Measurements from ENCODE around the gene MOCOS. TPM values are rescaled to one million over a fixed set of nuclear protein-coding genes. Genes with fewer than 3 reads are reported as not detected.
A peak's percentile ranks its signal among the peaks of the same experiment; 100 is the strongest.

MOCOS gene
- total and polyA plus RNA-seq, 2 donors from 2014 or later = 1.1 to 5.8 TPM

DNA sequence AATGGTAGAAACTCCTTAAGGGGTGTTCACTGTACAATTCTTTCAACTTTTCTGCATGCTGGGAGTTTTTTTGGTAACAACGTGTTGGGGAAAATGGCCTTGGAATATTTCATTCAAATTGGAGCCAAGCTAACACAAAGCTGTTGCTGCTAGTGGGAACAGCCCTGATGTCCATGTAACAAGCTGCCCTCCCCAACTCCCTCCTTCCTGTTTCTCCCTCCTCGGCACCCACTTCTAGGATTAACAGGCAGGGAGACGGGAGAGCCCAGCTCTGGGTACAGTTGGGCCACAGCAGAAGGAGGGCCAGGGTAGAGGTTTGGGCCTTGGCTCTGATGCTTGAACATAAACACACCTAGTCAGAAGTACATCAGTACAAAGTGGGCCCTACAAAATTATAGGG is 9.4 kb upstream of the MOCOS start:
- no peaks in the 10 kb centered on the region for H3K9me3 ChIP-seq (ENCODE audit: control insufficient read depth in 2 of 3, insufficient read depth in 1 of 3, low read length in 3 of 3)
- TF ChIP-seq, protein P1, sequence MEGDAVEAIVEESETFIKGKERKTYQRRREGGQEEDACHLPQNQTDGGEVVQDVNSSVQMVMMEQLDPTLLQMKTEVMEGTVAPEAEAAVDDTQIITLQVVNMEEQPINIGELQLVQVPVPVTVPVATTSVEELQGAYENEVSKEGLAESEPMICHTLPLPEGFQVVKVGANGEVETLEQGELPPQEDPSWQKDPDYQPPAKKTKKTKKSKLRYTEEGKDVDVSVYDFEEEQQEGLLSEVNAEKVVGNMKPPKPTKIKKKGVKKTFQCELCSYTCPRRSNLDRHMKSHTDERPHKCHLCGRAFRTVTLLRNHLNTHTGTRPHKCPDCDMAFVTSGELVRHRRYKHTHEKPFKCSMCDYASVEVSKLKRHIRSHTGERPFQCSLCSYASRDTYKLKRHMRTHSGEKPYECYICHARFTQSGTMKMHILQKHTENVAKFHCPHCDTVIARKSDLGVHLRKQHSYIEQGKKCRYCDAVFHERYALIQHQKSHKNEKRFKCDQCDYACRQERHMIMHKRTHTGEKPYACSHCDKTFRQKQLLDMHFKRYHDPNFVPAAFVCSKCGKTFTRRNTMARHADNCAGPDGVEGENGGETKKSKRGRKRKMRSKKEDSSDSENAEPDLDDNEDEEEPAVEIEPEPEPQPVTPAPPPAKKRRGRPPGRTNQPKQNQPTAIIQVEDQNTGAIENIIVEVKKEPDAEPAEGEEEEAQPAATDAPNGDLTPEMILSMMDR (IDR thresholded peaks at IDR 0.05; ENCODE audit: borderline replicate concordance, extremely low read depth, insufficient read depth) = no peak
- no peak overlapping the region for H3K27ac ChIP-seq (ENCODE audit: low read depth in 2 of 2, low read length in 2 of 2)
- FAIRE-seq (no peak), DNase-seq (no peak)
- H3K4me3 ChIP-seq (ENCODE audit: low read length in 3 of 3) = no peak overlapping the region
- peaks cover 2 to 16% (median 14%) of the 10 kb centered on the region in 3 donors for H3K36me3 ChIP-seq (ENCODE audit: control insufficient read depth in 2 of 3, insufficient read depth in 3 of 3, low read length in 3 of 3)
- H3K27me3 ChIP-seq (ENCODE audit: control insufficient read depth, insufficient read depth, low read length) = no peaks in the 10 kb centered on the region
- H3K9ac ChIP-seq (ENCODE audit: low read length in 3 of 3) = no peak overlapping the region
- intact Hi-C loops (cut with DNase I) = no loop called here
- H3K4me1 ChIP-seq (ENCODE audit: control insufficient read depth in 2 of 3, insufficient read depth in 2 of 3, low read depth in 1 of 3, low read length in 3 of 3) = no peaks in the 10 kb centered on the region

DNA sequence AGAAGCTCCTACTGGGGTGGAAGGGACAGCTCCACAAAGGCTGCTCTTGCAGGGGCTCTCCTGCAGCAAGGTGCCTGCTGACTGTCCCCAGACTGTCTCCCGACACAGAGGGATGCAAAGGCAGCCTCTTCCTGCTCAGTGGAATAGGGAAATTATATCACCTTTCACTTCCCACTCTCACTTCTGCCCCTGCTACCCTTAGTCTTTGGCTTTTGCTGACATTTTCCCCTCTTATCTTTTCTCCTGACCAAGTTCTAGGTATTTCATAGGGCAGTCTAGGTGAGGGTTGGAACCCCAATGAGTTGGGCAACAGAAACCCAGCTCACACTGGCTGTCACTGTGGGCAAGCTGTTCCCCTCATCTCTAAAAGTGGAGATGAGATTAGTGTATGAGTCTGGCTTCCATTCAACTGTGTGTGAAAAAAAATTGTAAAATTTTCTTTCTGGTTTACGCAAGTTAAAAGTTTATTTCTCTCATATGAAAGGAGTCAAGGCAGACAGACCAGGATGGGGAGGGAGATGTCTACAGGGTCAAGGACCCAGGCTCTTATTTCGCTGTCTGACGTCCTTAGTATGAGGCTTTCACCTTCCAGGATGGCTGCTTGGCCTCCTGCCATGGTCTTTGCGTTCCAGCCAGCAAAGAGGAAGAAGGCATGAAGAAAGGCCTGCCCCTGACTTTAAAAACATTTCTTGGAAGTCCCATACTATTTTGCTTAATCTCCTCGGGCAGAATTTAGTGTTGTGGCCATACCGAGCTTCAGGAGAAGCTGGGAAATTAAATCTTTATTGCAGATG is 7.5 kb upstream of the MOCOS start:
- intact Hi-C loops (cut with DNase I) = no loop called here
- FAIRE-seq (no peak), DNase-seq (peak in 2 of 5 donors; percentile 9 to 41)
- no peaks in the 10 kb centered on the region for H3K27me3 ChIP-seq (ENCODE audit: control insufficient read depth, insufficient read depth, low read length)
- H3K9me3 ChIP-seq (ENCODE audit: control insufficient read depth in 2 of 3, insufficient read depth in 1 of 3, low read length in 3 of 3) = no peaks in the 10 kb centered on the region
- no peak overlapping the region for H3K9ac ChIP-seq (ENCODE audit: low read length in 3 of 3)
- H3K36me3 ChIP-seq (ENCODE audit: control insufficient read depth in 2 of 3, insufficient read depth in 3 of 3, low read length in 3 of 3) = peaks cover 2 to 14% (median 12%) of the 10 kb centered on the region in 3 donors
- H3K4me3 ChIP-seq (ENCODE audit: low read length in 3 of 3) = no peak overlapping the region
- TF ChIP-seq, protein P1 (IDR thresholded peaks at IDR 0.05; ENCODE audit: borderline replicate concordance, extremely low read depth, insufficient read depth) = no peak
- H3K27ac ChIP-seq (ENCODE audit: low read depth in 2 of 2, low read length in 2 of 2) = no peak overlapping the region
- H3K4me1 ChIP-seq (ENCODE audit: control insufficient read depth in 2 of 3, insufficient read depth in 2 of 3, low read depth in 1 of 3, low read length in 3 of 3) = no peaks in the 10 kb centered on the region

DNA sequence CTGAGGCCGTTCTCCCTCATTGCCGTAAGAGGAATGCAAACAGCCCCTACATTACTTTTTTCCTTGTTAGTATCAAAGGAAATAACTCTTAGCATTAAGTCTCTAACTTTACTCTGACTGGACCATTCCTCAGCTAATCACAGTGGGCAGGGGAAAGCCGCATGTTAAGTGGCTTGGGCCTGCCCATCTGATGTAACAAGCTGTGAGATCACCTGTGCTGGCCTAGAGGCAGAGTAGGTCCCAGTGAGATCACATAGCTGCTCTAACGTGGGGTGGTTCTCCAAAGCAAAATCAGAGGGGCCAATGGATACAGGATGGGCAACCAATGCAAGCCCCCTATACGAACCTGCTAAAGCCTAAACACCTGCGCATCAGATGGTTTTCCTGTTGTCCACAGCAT is 5.9 kb upstream of the MOCOS start:
- intact Hi-C loops (cut with DNase I) = no loop called here
- TF ChIP-seq, protein P1 (IDR thresholded peaks at IDR 0.05; ENCODE audit: borderline replicate concordance, extremely low read depth, insufficient read depth) = no peak
- no peak overlapping the region for H3K27ac ChIP-seq (ENCODE audit: low read depth in 2 of 2, low read length in 2 of 2)

More for the DNA sequence above, 5.9 kb upstream of the MOCOS start:
- Histone ChIP-seq H3K9ac (ENCODE audit: low read length in 3 of 3) (no peak overlapping the region), H3K4me1 (ENCODE audit: control insufficient read depth in 2 of 3, insufficient read depth in 2 of 3, low read depth in 1 of 3, low read length in 3 of 3) (peaks cover 0 to 3% (median 0%) of the 10 kb centered on the region in 3 donors), H3K27me3 (ENCODE audit: control insufficient read depth, insufficient read depth, low read length) (no peaks in the 10 kb centered on the region), H3K36me3 (ENCODE audit: control insufficient read depth in 2 of 3, insufficient read depth in 3 of 3, low read length in 3 of 3) (peaks cover 2 to 9% (median 3%) of the 10 kb centered on the region in 3 donors), H3K4me3 (ENCODE audit: low read length in 3 of 3) (no peak overlapping the region), H3K9me3 (ENCODE audit: control insufficient read depth in 2 of 3, insufficient read depth in 1 of 3, low read length in 3 of 3) (no peaks in the 10 kb centered on the region)
- DNase-seq = no peak
- no peak for FAIRE-seq
